Measurements from ENCODE around the gene SH3BP2. TPM values are rescaled to one million over a fixed set of nuclear protein-coding genes. Genes with fewer than 3 reads are reported as not detected.

SH3BP2 gene
- total RNA-seq, 2 donors from 2014 or later, result 20.1 to 25.2 TPM

DNA sequence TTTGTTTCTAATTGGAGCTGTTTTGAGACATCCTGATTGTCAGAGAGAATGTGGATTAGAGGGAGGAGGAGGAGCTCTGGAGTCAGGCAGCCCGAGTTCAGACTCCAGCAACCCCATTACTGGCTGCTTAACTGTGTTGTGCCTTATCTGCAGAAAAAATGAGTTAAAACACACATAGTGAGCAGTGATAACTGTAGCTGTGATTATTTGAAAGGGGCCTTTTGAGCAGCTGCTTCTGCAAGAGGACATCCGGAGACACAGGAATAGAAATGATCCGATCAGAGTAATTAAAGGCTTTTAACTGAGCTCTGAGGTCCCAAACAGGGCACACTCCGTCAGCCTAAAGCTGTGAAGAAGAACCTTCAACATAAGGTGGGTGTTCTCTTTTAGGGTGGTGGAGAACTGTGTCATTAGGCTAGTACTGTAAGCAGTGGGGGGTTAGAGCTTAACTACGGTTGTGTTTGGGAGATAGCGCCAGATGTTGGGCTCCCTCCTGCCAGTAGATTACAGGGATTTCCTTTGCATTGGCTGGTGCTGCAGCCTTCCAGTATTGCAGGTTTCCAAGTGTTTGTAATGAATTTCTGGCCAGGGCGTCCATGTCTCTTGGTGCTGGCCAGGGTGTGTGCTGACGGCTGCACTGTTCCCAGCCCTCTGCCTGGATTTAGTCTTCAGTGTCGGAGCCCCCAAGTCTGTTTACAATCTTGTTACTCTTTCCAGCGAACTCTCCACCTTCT is 75.0 kb downstream of the SH3BP2 start:
- peaks cover 0 to 98% of the 10 kb centered on the region in 2 donors for H3K4me1 ChIP-seq
- TF ChIP-seq, protein P1, sequence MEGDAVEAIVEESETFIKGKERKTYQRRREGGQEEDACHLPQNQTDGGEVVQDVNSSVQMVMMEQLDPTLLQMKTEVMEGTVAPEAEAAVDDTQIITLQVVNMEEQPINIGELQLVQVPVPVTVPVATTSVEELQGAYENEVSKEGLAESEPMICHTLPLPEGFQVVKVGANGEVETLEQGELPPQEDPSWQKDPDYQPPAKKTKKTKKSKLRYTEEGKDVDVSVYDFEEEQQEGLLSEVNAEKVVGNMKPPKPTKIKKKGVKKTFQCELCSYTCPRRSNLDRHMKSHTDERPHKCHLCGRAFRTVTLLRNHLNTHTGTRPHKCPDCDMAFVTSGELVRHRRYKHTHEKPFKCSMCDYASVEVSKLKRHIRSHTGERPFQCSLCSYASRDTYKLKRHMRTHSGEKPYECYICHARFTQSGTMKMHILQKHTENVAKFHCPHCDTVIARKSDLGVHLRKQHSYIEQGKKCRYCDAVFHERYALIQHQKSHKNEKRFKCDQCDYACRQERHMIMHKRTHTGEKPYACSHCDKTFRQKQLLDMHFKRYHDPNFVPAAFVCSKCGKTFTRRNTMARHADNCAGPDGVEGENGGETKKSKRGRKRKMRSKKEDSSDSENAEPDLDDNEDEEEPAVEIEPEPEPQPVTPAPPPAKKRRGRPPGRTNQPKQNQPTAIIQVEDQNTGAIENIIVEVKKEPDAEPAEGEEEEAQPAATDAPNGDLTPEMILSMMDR (IDR thresholded peaks at IDR 0.05), result no peak
- peak; percentile 68 for DNase-seq (ENCODE audit: low spot score)
- H3K36me3 ChIP-seq, result no peaks in the 10 kb centered on the region
- H3K27ac ChIP-seq, result peak overlapping the region; percentile 65 to 73
- H3K9me3 ChIP-seq, result no peaks in the 10 kb centered on the region
- H3K4me3 ChIP-seq, result peak overlapping the region in 1 of 2 donors; percentile 34
- no peaks in the 10 kb centered on the region for H3K27me3 ChIP-seq

DNA sequence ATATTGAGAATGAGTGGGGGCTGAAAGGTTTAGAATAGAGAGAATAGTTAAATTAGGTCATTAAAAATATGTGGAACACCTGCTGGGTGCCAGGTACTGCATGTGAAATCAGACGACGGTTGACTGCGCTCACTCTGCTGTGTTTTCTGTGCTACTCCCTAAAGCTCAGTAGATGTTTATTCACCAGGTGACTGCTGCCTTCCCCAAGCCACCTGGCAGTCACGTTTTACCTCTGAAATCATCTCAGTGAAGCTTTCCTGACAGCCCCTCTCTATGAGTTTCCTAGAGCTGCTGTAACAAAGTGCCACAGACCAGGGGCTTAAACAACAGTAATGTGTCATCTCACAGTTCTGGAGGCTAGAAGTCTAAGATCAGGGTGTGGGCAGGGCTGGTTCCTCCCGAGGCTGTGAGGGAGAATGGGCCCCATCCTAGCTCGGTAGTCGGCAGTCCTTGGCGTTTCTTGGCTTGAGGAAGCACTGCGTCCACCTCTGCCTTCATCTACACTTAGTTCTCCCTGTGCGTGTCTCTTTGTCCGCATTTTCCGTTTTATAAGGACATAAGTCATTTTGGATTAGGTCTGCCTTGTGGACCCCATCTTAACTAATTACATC is 76.1 kb downstream of the SH3BP2 start:
- H3K36me3 ChIP-seq, result no peaks in the 10 kb centered on the region
- peaks cover 0 to 95% of the 10 kb centered on the region in 2 donors for H3K4me1 ChIP-seq
- no peaks in the 10 kb centered on the region for H3K9me3 ChIP-seq
- peak overlapping the region in 1 of 2 donors; percentile 34 for H3K4me3 ChIP-seq
- TF ChIP-seq, protein P1 (IDR thresholded peaks at IDR 0.05), result no peak
- no peak for DNase-seq (ENCODE audit: low spot score)
- no peaks in the 10 kb centered on the region for H3K27me3 ChIP-seq
- peak overlapping the region; percentile 65 to 73 for H3K27ac ChIP-seq

DNA sequence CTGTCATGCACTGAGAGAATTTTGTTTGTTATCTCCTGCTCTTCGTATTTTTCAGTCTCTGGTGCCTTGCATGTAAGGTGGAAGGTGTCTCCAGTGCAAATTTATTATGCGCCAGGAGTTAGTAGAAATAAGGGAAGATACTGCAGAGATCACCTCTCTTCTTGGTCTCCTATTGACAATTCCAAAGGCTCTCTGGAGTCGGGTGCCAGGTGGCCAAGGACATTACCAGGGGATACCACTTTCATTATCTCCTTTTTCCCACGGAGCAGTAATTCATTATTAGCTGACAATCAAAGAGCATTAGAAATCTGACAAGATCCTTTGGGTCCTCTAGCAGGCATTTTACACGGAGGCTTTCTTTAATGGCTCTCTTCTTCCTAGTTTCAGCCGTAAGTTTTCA is 76.8 kb downstream of the SH3BP2 start:
- Histone ChIP-seq H3K27me3 (no peaks in the 10 kb centered on the region), H3K9me3 (no peaks in the 10 kb centered on the region), H3K4me1 (peaks cover 0 to 95% of the 10 kb centered on the region in 2 donors), H3K36me3 (no peaks in the 10 kb centered on the region), H3K27ac (peak overlapping the region in 1 of 2 donors; percentile 73), H3K4me3 (peak overlapping the region in 1 of 2 donors; percentile 34)
- DNase-seq (ENCODE audit: low spot score), result no peak
- TF ChIP-seq, protein P1 (IDR thresholded peaks at IDR 0.05), result no peak

DNA sequence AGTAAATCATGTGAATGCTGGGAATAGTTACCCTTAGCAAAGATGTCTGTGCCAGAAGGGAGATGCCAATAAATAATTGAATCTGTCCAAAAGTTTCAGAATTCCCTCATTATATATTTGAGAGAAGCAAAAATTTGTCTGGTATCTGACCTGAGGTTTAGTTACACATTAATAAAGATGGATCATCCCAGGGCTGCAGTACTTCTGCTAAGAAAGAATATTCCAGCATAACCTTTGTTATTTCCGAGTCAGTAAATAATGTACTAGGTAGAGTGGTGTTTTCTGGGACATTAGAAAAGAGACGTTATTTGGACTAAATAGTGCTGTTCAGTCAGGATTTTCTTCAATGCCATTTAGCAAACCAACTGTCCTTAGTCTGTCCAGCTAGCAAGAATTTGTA is 77.2 kb downstream of the SH3BP2 start:
- H3K4me3 ChIP-seq, result peak overlapping the region in 1 of 2 donors; percentile 34
- peaks cover 0 to 95% of the 10 kb centered on the region in 2 donors for H3K4me1 ChIP-seq
- no peak for DNase-seq (ENCODE audit: low spot score)
- no peaks in the 10 kb centered on the region for H3K36me3 ChIP-seq
- no peaks in the 10 kb centered on the region for H3K9me3 ChIP-seq
- TF ChIP-seq, protein P1 (IDR thresholded peaks at IDR 0.05), result no peak
- H3K27ac ChIP-seq, result peak overlapping the region in 1 of 2 donors; percentile 73
- H3K27me3 ChIP-seq, result no peaks in the 10 kb centered on the region

DNA sequence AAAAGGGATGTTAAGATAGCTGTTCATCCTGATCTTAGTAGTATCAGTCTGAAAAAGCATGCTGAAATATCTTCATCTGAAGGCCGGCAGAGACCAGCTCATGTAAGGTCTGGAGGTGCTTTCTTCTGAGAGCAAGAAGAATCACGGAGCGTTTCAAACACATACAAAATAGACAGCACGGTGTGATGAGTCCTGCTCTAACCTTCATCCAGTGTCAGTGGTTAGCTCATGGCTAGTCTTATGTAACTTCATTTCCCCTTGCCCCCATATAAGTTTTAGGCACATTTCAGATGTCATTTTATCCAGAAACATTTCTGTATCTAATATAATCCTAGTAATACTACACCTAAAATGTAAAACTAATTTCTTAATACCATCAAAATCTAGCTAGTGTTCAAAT is 78.6 kb downstream of the SH3BP2 start:
- H3K27me3 ChIP-seq, result no peaks in the 10 kb centered on the region
- no peak for DNase-seq (ENCODE audit: low spot score)
- peaks cover 0 to 89% of the 10 kb centered on the region in 2 donors for H3K4me1 ChIP-seq
- H3K4me3 ChIP-seq, result no peak overlapping the region
- H3K36me3 ChIP-seq, result peaks cover 9% of the 10 kb centered on the region
- TF ChIP-seq, protein P1 (IDR thresholded peaks at IDR 0.05), result no peak
- no peak overlapping the region for H3K27ac ChIP-seq
- H3K9me3 ChIP-seq, result no peaks in the 10 kb centered on the region

Measured in right atrium auricular region (tissue), 2 donors.